GM10847 (cell line): ENCODE measurements around the gene FFAR1.

Source experiments
- POLR2A ChIP-seq: IDR thresholded peaks from 2 replicates; pipeline ENCODE4 v1.6.1; 2011; ENCODE audit not compliant: insufficient read length; ENCODE audit errors: extremely low read depth

Gene FFAR1

GRCh38 chr19:35310811-35311465 lies 36.8 kb upstream of the FFAR1 start:
- no peak for TF ChIP-seq POLR2A

GRCh38 chr19:35311901-35312665 lies 35.6 kb upstream of the FFAR1 start:
- no peak for TF ChIP-seq POLR2A

GRCh38 chr19:35313587-35313986 lies 34.1 kb upstream of the FFAR1 start:
- no peak for TF ChIP-seq POLR2A

- TF ChIP-seq POLR2A: no peak
These were observed 33.7 kb upstream of the FFAR1 start for GRCh38 chr19:35314031-35314430.

- TF ChIP-seq POLR2A: no peak
These were observed 32.7 kb upstream of the FFAR1 start for GRCh38 chr19:35314858-35315470.

- TF ChIP-seq POLR2A: no peak
These were observed 31.8 kb upstream of the FFAR1 start for GRCh38 chr19:35315883-35316282.

GRCh38 chr19:35316560-35316959 lies 31.1 kb upstream of the FFAR1 start:
- TF ChIP-seq POLR2A: no peak

GRCh38 chr19:35317464-35318043 lies 30.1 kb upstream of the FFAR1 start:
- no peak for TF ChIP-seq POLR2A

GRCh38 chr19:35318679-35319448 lies 28.8 kb upstream of the FFAR1 start:
- TF ChIP-seq POLR2A: no peak

- TF ChIP-seq POLR2A: no peak
These were observed 27.5 kb upstream of the FFAR1 start for GRCh38 chr19:35320065-35320713.

- no peak for TF ChIP-seq POLR2A
These were observed 26.4 kb upstream of the FFAR1 start for GRCh38 chr19:35321291-35321690.

GRCh38 chr19:35322014-35322413 lies 25.7 kb upstream of the FFAR1 start:
- no peak for TF ChIP-seq POLR2A

- TF ChIP-seq POLR2A: no peak
These were observed 20.1 kb upstream of the FFAR1 start for GRCh38 chr19:35327642-35328041.

- peak; percentile 44 for TF ChIP-seq POLR2A
These were observed 18.8 kb upstream of the FFAR1 start, which contains the start of gene CD22 for GRCh38 chr19:35328851-35329285. Gene CD22, plus strand, starts transcription at chr19:35329187. Its CDS starts 2,854 bp downstream, at chr19:35332041.
